CD4-positive, alpha-beta T cell (primary cell): ENCODE measurements around the gene FAM53B. TPM values are rescaled to one million over a fixed set of nuclear protein-coding genes. Genes with fewer than 3 reads are reported as not detected.
"Not testable (repeated sequence)": the region's sequence is repeated elsewhere in the genome, so short reads cannot be mapped to it uniquely, and the experiment has no call there.

Experiments used
- ATAC-seq: fragments of 200-7000 bp; cut with Tn5 transposase; one replicate; pipeline ENCODE4 v1.10.0; 2022; ENCODE audit warnings: mild to moderate bottlenecking; ENCODE audit not compliant: poor library complexity
- CTCF ChIA-PET: fragments of 350-600 bp; sonication (Branson Sonifier 250); formaldehyde crosslinking; loops from one replicate; lab custom pipeline; 2021; ENCODE audit warnings: antibody characterized with exemption, inconsistent platforms; lab: Charles Lee
- POLR2A ChIA-PET: fragments of 350-600 bp; sonication (Branson Sonifier 250); formaldehyde crosslinking; loops from one replicate; lab custom pipeline; 2021; ENCODE audit warnings: antibody characterized with exemption, inconsistent platforms; lab: Charles Lee
- DNase-seq, 14 experiments: peaks; one replicate each; pipeline ENCODE4 v3.0.0-alpha.2; 2013 to 2020; ENCODE audit warnings: mixed read lengths in 2 of 14
- H3K27ac ChIP-seq, 2 donors: one replicate each; pipeline versions ENCODE4 v1.5.1 to v1.7.0; 2013; ENCODE audit warnings: low read length in 2 of 2, low read depth in 1 of 2, mild to moderate bottlenecking in 1 of 2
- H3K27me3 ChIP-seq, 2 experiments: 1 replicate in 1 of 2; 2 replicates in 1 of 2; pipeline versions ENCODE4 v1.6.1 to v1.7.0; 2013; ENCODE audit warnings: low read length in 2 of 2, control low read depth in 1 of 2, mild to moderate bottlenecking in 1 of 2, moderate library complexity in 1 of 2; ENCODE audit not compliant: insufficient read depth in 2 of 2, control insufficient read depth in 1 of 2
- H3K36me3 ChIP-seq: one replicate; pipeline ENCODE4 v1.6.1; 2013; ENCODE audit warnings: low read length, control low read depth; ENCODE audit not compliant: insufficient read depth
- H3K4me1 ChIP-seq: one replicate; pipeline ENCODE4 v1.6.1; 2013; ENCODE audit warnings: low read length, control low read depth; ENCODE audit not compliant: insufficient read depth
- H3K4me3 ChIP-seq: one replicate; pipeline ENCODE4 v1.5.1; 2013; ENCODE audit warnings: mild to moderate bottlenecking, low read length, moderate library complexity
- H3K9me3 ChIP-seq, 2 experiments: 1 replicate in 1 of 2; 2 replicates in 1 of 2; pipeline versions ENCODE4 v1.6.1 to v1.7.0; 2013; ENCODE audit warnings: low read length in 2 of 2, mild to moderate bottlenecking in 2 of 2, control low read depth in 1 of 2, moderate library complexity in 1 of 2; ENCODE audit not compliant: control insufficient read depth in 1 of 2, insufficient read depth in 1 of 2
- H3K27ac Mint-ChIP-seq: one replicate; pipeline ENCODE4 v1.8.0; 2020; ENCODE audit warnings: mixed read lengths
- H3K27me3 Mint-ChIP-seq: one replicate; pipeline ENCODE4 v1.8.0; 2021; ENCODE audit warnings: mixed read lengths
- H3K36me3 Mint-ChIP-seq: one replicate; pipeline ENCODE4 v1.8.0; 2021; ENCODE audit warnings: low read depth, mixed read lengths
- H3K4me1 Mint-ChIP-seq: one replicate; pipeline ENCODE4 v1.8.0; 2021; ENCODE audit warnings: low read depth, mixed read lengths
- H3K4me3 Mint-ChIP-seq: one replicate; pipeline ENCODE4 v1.8.0; 2020; ENCODE audit warnings: mild to moderate bottlenecking, mixed read lengths
- H3K9me3 Mint-ChIP-seq: one replicate; pipeline ENCODE4 v1.8.0; 2020; ENCODE audit warnings: mixed read lengths
- CTCF ChIP-seq: fragments of 200-600 bp; IDR thresholded peaks from one replicate; pipeline ENCODE4 v1.8.0; 2022; ENCODE audit warnings: antibody characterized with exemption, mild to moderate bottlenecking
- intact Hi-C, 2 experiments: fragments of 100-400 bp; cut with DNase I in 1 of 2; cut with micrococcal nuclease in 1 of 2; formaldehyde crosslinking; loops; one replicate each; pipeline versions ENCODE4 v1.15.1 to v1.9.0; 2023 to 2025; cut with DNase I, micrococcal nuclease
- total RNA-seq, 174 experiments: library from RNA in 2 of 174; stranded (reverse) in 2 of 174; gene quantifications; one replicate each; pipeline ENCODE4 v1.2.3 and lab custom pipeline; 2021 to 2026

The FAM53B gene
- total RNA-seq, 2 experiments from 2014 or later = 32.9 to 33.6 TPM

- no peaks in the 10 kb centered on the region for H3K9me3 ChIP-seq
- H3K27ac ChIP-seq = no peak overlapping the region
- ChIA-PET CTCF (interaction anchor here (1.8 to 4.0 kb wide), 6 partner anchors 10 to 217 kb away, joined by 5 to 32 read pairs (median 17); no protein-coding TSS in a partner anchor), POLR2A (interaction anchor here (0.9 to 3.3 kb wide), 4 partner anchors 98 to 213 kb away, joined by 3 to 21 read pairs (median 6); no protein-coding TSS in a partner anchor)
- DNase-seq (no peak), ATAC-seq (no peak)
- Mint-ChIP-seq H3K4me1 (peaks cover 35% of the 10 kb centered on the region), H3K4me3 (no peak overlapping the region), H3K9me3 (no peaks in the 10 kb centered on the region), H3K27ac (no peak overlapping the region), H3K27me3 (no peaks in the 10 kb centered on the region), H3K36me3 (peaks cover 7% of the 10 kb centered on the region)
- intact Hi-C loops = loop anchor here (5.0 to 10.0 kb wide), 4 partner anchors 48 to 755 kb away; partner anchors contain the start of gene EEF1AKMT2 (in 1 of the 2)
- peaks cover 14% of the 10 kb centered on the region for H3K4me1 ChIP-seq
- H3K36me3 ChIP-seq = no peaks in the 10 kb centered on the region
- no peak overlapping the region for H3K4me3 ChIP-seq
- no peaks in the 10 kb centered on the region for H3K27me3 ChIP-seq
- no peak for TF ChIP-seq CTCF
Observed at GRCh38 chr10:124746992-124747391, 2.8 kb upstream of the FAM53B start.

GRCh38 chr10:124746447-124746846 lies 2.3 kb upstream of the FAM53B start:
- H3K4me3 Mint-ChIP-seq = not testable (repeated sequence)
- H3K4me1 Mint-ChIP-seq = peaks cover 40% of the 10 kb centered on the region
- POLR2A ChIA-PET = interaction anchor here (0.9 to 3.3 kb wide), 5 partner anchors 45 to 212 kb away, joined by 3 to 21 read pairs (median 5); partner anchors contain the start of gene EEF1AKMT2

GRCh38 chr10:124745673-124746072 lies 1.5 kb upstream of the FAM53B start:
- ATAC-seq (no peak), DNase-seq (peak in 4 of 14 experiments; percentile 48 to 83 (median 80))
- H3K27me3 ChIP-seq = no peaks in the 10 kb centered on the region
- H3K4me3 Mint-ChIP-seq = peak overlapping the region; percentile 93
- peaks cover 48% of the 10 kb centered on the region for H3K4me1 Mint-ChIP-seq
- H3K4me1 ChIP-seq = peaks cover 26% of the 10 kb centered on the region
- peaks cover 11% of the 10 kb centered on the region for H3K36me3 Mint-ChIP-seq
- POLR2A ChIA-PET = interaction anchor here (0.6 to 3.3 kb wide), 10 partner anchors 24 to 284 kb away, joined by 3 to 21 read pairs (median 4); partner anchors contain the start of genes EEF1AKMT2 and LHPP
- no peaks in the 10 kb centered on the region for H3K9me3 ChIP-seq
- H3K9me3 Mint-ChIP-seq = no peaks in the 10 kb centered on the region
- H3K36me3 ChIP-seq = no peaks in the 10 kb centered on the region
- H3K4me3 ChIP-seq = no peak overlapping the region
- peak overlapping the region; percentile 89 for H3K27ac Mint-ChIP-seq
- H3K27ac ChIP-seq = no peak overlapping the region
- TF ChIP-seq CTCF = peak; percentile 54
- CTCF ChIA-PET = interaction anchor here (0.7 to 4.0 kb wide), 27 partner anchors 11 to 284 kb away, joined by 3 to 32 read pairs (median 5); partner anchors contain the start of gene LHPP
- intact Hi-C loops = loop anchor here (1.0 to 10.0 kb wide), 7 partner anchors 49 to 753 kb away; partner anchors contain the start of genes EEF1AKMT2 (in 1 of the 2) and LHPP (in 1 of the 2)
- no peaks in the 10 kb centered on the region for H3K27me3 Mint-ChIP-seq

More at GRCh38 chr10:124746447-124746846, 2.3 kb upstream of the FAM53B start:
- H3K27ac ChIP-seq, H3K27me3 Mint-ChIP-seq, H3K9me3 Mint-ChIP-seq, H3K36me3 ChIP-seq, H3K9me3 ChIP-seq, H3K27ac Mint-ChIP-seq, H3K4me3 ChIP-seq, H3K27me3 ChIP-seq, DNase-seq, H3K36me3 Mint-ChIP-seq, ATAC-seq: not testable (repeated sequence)
- peaks cover 20% of the 10 kb centered on the region for H3K4me1 ChIP-seq
- intact Hi-C loops = loop anchor here (5.0 to 10.0 kb wide), 4 partner anchors 48 to 754 kb away; partner anchors contain the start of gene EEF1AKMT2 (in 1 of the 2)
- CTCF ChIA-PET = interaction anchor here (1.2 to 4.0 kb wide), 11 partner anchors 10 to 216 kb away, joined by 3 to 32 read pairs (median 6); no protein-coding TSS in a partner anchor
